Activated T-helper 2 cell treated with anti-CD3 and anti-CD28 coated beads, Interferon-gamma antibody, Interleukin-2, Interleukin-4, amounts not matched to agents 10 μg/mL and 5 μg/mL and 100 μg/mL, durations not matched to agents 14 hours and 24 hours and 36 hours (primary cell): ENCODE measurements around the gene IGF2R. TPM values are rescaled to one million over a fixed set of nuclear protein-coding genes. Genes with fewer than 3 reads are reported as not detected.
"Not testable (repeated sequence)": the region's sequence is repeated elsewhere in the genome, so short reads cannot be mapped to it uniquely, and the experiment has no call there.

Source experiments
- DNase-seq: peaks from one replicate; pipeline ENCODE4 v3.0.0; 2021; ENCODE audit warnings: low spot score
- H3K27ac Mint-ChIP-seq: one replicate; pipeline ENCODE4 v1.8.0; 2021; ENCODE audit warnings: mixed read lengths
- H3K27me3 Mint-ChIP-seq: one replicate; pipeline ENCODE4 v1.8.0; 2021; ENCODE audit warnings: low read depth, mixed read lengths
- H3K36me3 Mint-ChIP-seq: one replicate; pipeline ENCODE4 v1.8.0; 2021; ENCODE audit warnings: low read depth, mixed read lengths
- H3K4me1 Mint-ChIP-seq: one replicate; pipeline ENCODE4 v1.8.0; 2021; ENCODE audit warnings: low read depth, mixed read lengths
- H3K4me3 Mint-ChIP-seq: one replicate; pipeline ENCODE4 v1.8.0; 2021; ENCODE audit warnings: low read depth, mild to moderate bottlenecking, moderate library complexity, mixed read lengths
- H3K9me3 Mint-ChIP-seq: one replicate; pipeline ENCODE4 v1.8.0; 2021; ENCODE audit warnings: mixed read lengths
- intact Hi-C: fragments of 100-400 bp; cut with micrococcal nuclease; formaldehyde crosslinking; loops from one replicate; pipeline ENCODE4 v1.15.1; 2023
- total RNA-seq: library from RNA; stranded (reverse); gene quantifications from 2 replicates; pipeline ENCODE4 v1.2.3, GENCODE V29; 2022

Gene IGF2R
- total RNA-seq, 1 donor from 2014 or later = 82.4 TPM

DNA sequence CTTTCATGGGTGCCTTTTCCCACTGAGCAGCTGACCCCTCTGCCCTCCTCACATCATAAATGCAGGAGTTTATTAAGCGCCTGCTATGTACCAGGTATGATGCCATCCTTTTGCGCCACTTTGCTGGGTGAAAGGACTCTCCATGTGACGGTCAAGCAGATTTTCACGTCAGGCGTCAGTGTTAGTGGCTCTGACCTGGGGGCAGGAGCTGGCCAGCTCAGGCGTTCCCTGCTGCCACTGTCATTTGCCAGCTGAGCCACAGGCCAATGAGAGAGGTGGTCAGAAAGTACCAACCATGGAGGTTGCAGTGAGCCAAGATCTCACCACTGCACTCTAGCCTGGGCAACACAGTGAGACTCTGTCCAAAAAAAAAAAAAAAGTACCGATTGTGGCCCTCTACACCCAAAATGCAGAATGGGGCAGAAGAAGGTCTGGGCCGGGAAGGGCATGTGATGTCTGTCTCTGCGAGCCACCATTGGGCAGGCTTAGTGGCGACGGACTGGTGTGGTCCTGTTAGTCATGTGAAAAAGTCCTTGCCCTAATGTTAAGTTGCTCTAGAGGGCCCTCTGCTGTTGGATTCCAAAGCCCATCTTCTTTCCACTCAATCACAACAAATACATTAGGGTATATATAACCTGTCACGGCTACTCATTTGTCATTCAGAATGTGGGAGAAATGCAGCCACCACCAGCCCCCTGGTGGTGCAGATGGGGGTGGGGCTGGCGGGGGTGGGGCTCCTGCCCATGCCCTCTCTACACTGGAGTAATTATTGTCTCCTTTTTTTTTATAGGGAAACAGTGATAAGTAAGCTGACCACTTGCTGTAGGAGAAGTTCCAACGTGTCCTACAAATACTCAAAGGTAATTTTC lies 134.3 kb downstream of the IGF2R start:
- H3K27ac Mint-ChIP-seq = no peak overlapping the region
- intact Hi-C loops = loop anchor here (5.0 kb wide), 1 partner anchor 241 kb away; no protein-coding TSS in a partner anchor
- no peaks in the 10 kb centered on the region for H3K27me3 Mint-ChIP-seq
- DNase-seq = no peak
- no peaks in the 10 kb centered on the region for H3K9me3 Mint-ChIP-seq
- peaks cover 64% of the 10 kb centered on the region for H3K36me3 Mint-ChIP-seq
- peaks cover 15% of the 10 kb centered on the region for H3K4me1 Mint-ChIP-seq
- H3K4me3 Mint-ChIP-seq = no peak overlapping the region

GRCh38 chr6:160103825-160104100 lies 134.9 kb downstream of the IGF2R start:
- Mint-ChIP-seq H3K9me3 (no peaks in the 10 kb centered on the region), H3K4me3 (no peak overlapping the region), H3K36me3 (peaks cover 61% of the 10 kb centered on the region), H3K27ac (no peak overlapping the region), H3K27me3 (no peaks in the 10 kb centered on the region), H3K4me1 (peaks cover 15% of the 10 kb centered on the region)
- intact Hi-C loops = loop anchor here (5.0 kb wide), 1 partner anchor 241 kb away; no protein-coding TSS in a partner anchor
- no peak for DNase-seq

- Mint-ChIP-seq H3K4me1 (peaks cover 10% of the 10 kb centered on the region), H3K27me3 (no peaks in the 10 kb centered on the region), H3K4me3 (no peak overlapping the region), H3K27ac (no peak overlapping the region), H3K9me3 (no peaks in the 10 kb centered on the region), H3K36me3 (peaks cover 57% of the 10 kb centered on the region)
- intact Hi-C loops = loop anchor here (5.0 kb wide), 1 partner anchor 243 kb away; no protein-coding TSS in a partner anchor
- no peak for DNase-seq
Measured at GRCh38 chr6:160104821-160105517, 136.1 kb downstream of the IGF2R start.

GRCh38 chr6:160106010-160106409 lies 137.1 kb downstream of the IGF2R start:
- H3K4me1 Mint-ChIP-seq = peaks cover 11% of the 10 kb centered on the region
- no peak overlapping the region for H3K27ac Mint-ChIP-seq
- intact Hi-C loops = no loop called here
- no peaks in the 10 kb centered on the region for H3K27me3 Mint-ChIP-seq
- no peak overlapping the region for H3K4me3 Mint-ChIP-seq
- DNase-seq = no peak
- no peaks in the 10 kb centered on the region for H3K9me3 Mint-ChIP-seq
- peaks cover 58% of the 10 kb centered on the region for H3K36me3 Mint-ChIP-seq

DNA sequence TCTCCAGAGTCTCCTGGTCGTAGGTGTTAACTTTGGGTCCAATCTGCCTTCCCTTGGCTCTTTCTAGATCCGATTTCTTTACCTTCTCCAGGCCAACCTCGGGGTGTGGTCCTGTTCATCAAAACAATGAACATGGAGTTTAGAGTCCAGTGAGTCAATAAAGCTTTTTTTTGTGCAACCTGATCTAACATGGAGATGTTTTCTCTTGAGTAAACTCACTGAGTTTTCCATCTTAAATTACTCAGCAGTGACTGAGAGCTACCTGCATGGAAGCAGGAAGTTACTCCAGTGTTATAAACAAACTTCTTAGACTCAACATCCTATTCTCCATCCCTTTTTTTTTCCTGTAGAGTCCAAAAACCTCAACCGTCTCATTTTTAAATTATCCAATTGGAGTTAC lies 137.8 kb downstream of the IGF2R start:
- DNase-seq = no peak
- Mint-ChIP-seq H3K4me3 (no peak overlapping the region), H3K9me3 (no peaks in the 10 kb centered on the region), H3K36me3 (peaks cover 52% of the 10 kb centered on the region), H3K27me3 (no peaks in the 10 kb centered on the region), H3K4me1 (peaks cover 8% of the 10 kb centered on the region), H3K27ac (no peak overlapping the region)
- intact Hi-C loops = no loop called here

- H3K9me3 Mint-ChIP-seq = no peaks in the 10 kb centered on the region
- H3K27me3 Mint-ChIP-seq = no peaks in the 10 kb centered on the region
- intact Hi-C loops = no loop called here
- DNase-seq = no peak
- no peak overlapping the region for H3K4me3 Mint-ChIP-seq
- H3K4me1 Mint-ChIP-seq = peaks cover 8% of the 10 kb centered on the region
- H3K27ac Mint-ChIP-seq = no peak overlapping the region
- H3K36me3 Mint-ChIP-seq = peaks cover 48% of the 10 kb centered on the region
Measured at GRCh38 chr6:160108077-160108476, 139.2 kb downstream of the IGF2R start.

DNA sequence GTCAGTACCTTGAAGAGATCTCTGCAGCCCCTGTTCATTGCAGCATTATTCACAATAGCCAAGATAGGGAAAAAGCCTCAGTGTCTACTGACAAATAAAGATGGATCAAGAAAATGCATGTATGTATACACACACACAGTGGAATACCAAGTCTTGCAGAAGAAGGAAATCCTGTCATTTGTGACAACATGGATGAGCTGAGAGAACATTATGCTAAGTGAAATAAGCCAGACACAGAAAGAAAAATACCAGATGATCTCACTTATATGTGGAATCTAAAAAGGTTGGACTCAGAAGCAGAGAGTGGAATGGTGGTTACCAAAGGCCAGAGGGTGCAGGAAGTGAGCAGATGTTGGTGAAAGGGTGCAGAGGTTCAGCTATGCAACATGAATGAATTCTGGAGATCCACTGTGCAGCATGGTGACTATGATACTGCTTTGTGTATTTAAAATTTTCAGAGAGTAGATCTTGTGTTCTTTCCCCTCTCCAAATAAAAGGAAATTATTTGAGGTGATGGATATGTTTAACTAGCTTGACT lies 141.8 kb downstream of the IGF2R start:
- H3K27ac Mint-ChIP-seq = peak overlapping the region; percentile 2
- no peak for DNase-seq

DNA sequence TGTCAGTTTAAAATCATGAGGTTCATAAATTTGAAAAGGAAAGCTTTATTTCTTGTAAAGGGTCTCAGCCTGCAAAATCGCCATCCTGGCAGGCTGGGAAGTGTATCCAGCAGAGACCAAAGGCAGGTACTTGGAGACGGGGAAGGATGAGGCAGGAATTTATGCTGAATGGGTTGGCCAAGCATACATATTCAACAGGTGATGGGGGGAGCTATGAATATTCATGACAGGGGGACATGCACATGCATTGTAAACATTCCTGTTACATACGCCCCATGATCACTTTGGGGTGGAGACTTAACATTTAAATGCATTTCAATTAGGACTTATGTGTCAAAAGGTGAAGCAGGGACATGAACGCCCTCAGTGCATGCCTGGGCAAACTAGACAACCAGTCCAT lies 142.9 kb downstream of the IGF2R start:
- no peaks in the 10 kb centered on the region for H3K27me3 Mint-ChIP-seq
- no peaks in the 10 kb centered on the region for H3K9me3 Mint-ChIP-seq
- peaks cover 22% of the 10 kb centered on the region for H3K36me3 Mint-ChIP-seq
- DNase-seq = no peak
- H3K4me3 Mint-ChIP-seq = no peak overlapping the region
- H3K27ac Mint-ChIP-seq = no peak overlapping the region
- H3K4me1 Mint-ChIP-seq = peaks cover 8% of the 10 kb centered on the region
- intact Hi-C loops = no loop called here

More for the DNA sequence above, 141.8 kb downstream of the IGF2R start:
- intact Hi-C loops = no loop called here
- H3K9me3 Mint-ChIP-seq = no peaks in the 10 kb centered on the region
- H3K4me3 Mint-ChIP-seq = no peak overlapping the region
- H3K27me3 Mint-ChIP-seq = no peaks in the 10 kb centered on the region
- peaks cover 24% of the 10 kb centered on the region for H3K36me3 Mint-ChIP-seq
- H3K4me1 Mint-ChIP-seq = peaks cover 8% of the 10 kb centered on the region

DNA sequence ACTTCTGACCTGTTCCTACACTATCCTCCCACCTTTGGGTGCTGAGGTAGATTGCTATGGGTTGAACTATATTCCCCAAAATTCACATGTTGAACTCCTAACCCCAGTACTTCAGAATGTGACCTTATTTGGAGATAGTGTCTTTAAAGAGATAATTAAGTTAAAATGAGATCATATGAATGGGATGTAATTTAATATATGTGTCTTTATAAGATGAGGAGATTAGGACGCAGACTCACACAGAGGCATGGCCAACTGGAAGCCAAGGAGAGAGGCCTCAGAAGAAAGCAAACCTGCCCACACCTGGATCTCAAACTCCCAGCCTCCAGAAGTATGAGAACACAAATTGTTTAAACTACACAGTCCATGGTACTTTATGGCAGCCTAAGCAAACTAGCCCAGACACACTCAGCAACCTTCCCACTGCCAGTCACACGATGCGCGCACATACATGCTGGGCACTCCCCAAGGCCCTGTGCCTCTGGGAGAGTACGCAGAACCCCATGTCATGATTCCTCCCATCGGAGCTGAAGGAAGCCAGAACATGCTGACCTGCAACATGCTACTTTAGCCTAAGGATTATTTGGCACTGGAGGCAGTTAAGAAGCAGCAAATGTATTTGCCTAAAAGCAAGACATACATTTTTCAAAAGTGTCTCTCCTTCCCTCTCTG lies 143.9 kb downstream of the IGF2R start:
- Mint-ChIP-seq H3K36me3 (peaks cover 25% of the 10 kb centered on the region), H3K27me3 (no peaks in the 10 kb centered on the region), H3K9me3 (no peaks in the 10 kb centered on the region), H3K27ac (no peak overlapping the region), H3K4me1 (peaks cover 8% of the 10 kb centered on the region), H3K4me3 (no peak overlapping the region)
- intact Hi-C loops = no loop called here
- no peak for DNase-seq

GRCh38 chr6:160114536-160114935 lies 145.7 kb downstream of the IGF2R start:
- not testable (repeated sequence) for H3K4me3 Mint-ChIP-seq, H3K4me1 Mint-ChIP-seq

GRCh38 chr6:160115421-160115820 lies 146.5 kb downstream of the IGF2R start:
- Mint-ChIP-seq H3K9me3 (no peaks in the 10 kb centered on the region), H3K27ac (no peak overlapping the region), H3K36me3 (peaks cover 21% of the 10 kb centered on the region), H3K4me3 (no peak overlapping the region), H3K27me3 (no peaks in the 10 kb centered on the region), H3K4me1 (peaks cover 5% of the 10 kb centered on the region)
- intact Hi-C loops = no loop called here
- DNase-seq = no peak

More at GRCh38 chr6:160114536-160114935, 145.7 kb downstream of the IGF2R start:
- intact Hi-C loops, H3K27me3 Mint-ChIP-seq, H3K27ac Mint-ChIP-seq, H3K9me3 Mint-ChIP-seq, DNase-seq: not testable (repeated sequence)
- peaks cover 27% of the 10 kb centered on the region for H3K36me3 Mint-ChIP-seq

DNA sequence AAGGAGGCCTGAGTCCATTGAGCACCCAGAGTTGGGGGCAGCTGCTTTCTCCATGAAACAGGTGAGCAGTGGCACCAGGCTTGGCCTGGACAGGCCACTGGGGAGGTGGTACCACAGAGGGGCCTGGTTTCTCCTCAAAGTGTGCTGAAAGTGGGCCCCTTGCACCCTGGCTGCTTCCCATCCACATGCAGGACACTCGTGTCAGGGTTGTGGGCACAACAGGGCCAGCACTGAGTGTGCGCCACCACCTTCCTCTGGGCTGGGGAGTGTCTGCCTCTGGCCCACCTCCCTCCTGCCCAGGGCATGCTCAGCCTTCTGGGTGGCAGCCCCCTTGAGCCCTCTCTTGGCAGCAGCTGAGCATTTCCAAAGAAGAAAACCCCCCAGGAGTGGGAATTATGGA lies 147.5 kb downstream of the IGF2R start:
- Mint-ChIP-seq H3K4me3 (no peak overlapping the region), H3K27ac (no peak overlapping the region), H3K9me3 (no peaks in the 10 kb centered on the region), H3K27me3 (no peaks in the 10 kb centered on the region), H3K4me1 (no peaks in the 10 kb centered on the region), H3K36me3 (peaks cover 16% of the 10 kb centered on the region)
- no peak for DNase-seq
- intact Hi-C loops = no loop called here
